Sigmoid colon (tissue), 3 donors: Measurements from ENCODE around the gene DYNAP.

Experiments
- CTCF ChIP-seq, 4 experiments: fragments of 450-650 bp in 3 of 4; fragments of 200-600 bp in 1 of 4; IDR thresholded peaks; one replicate each; pipeline ENCODE4 v1.5.1; 2016 to 2019; ENCODE audit warnings: antibody characterized with exemption in 4 of 4, mild to moderate bottlenecking in 3 of 4, moderate library complexity in 2 of 4
- POLR2A ChIP-seq, 2 donors: fragments of 450-650 bp; IDR thresholded peaks; one replicate each; pipeline ENCODE4 v1.6.1; 2016; ENCODE audit warnings: antibody characterized with exemption in 2 of 2, mild to moderate bottlenecking in 2 of 2, moderate library complexity in 2 of 2

- TF ChIP-seq CTCF (IDR thresholded peaks at IDR 0.05) = no peak
- no peak for TF ChIP-seq POLR2A (IDR thresholded peaks at IDR 0.05)
Measured at GRCh38 chr18:54555286-54555685, 35.8 kb upstream of the DYNAP start.
